ENCODE data around the gene N4BP2L2.

The N4BP2L2 gene

DNA sequence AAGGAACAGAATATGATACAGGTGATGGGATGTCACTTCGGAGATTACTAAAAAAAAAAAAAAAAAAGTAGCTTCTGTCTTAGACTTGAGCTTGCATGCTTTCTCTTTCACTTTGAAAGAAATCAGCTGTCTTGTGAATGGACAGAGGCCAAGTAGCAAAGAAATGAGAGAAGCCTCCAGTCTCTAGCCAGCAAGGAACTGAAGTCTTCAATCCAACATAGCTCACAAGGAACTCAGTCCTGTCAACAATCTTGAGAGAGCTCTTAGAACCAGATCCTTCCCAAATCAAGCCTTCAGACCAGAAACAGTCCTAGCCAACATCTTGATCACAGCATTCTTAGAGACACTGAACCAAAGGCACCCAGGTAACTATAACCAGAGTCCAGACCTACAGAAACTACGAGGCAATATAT is 7.7 kb downstream of the N4BP2L2 start:
- DNase-seq (ENCODE audit: low read depth in 2 of 2, low spot score in 1 of 2): no peak

DNA sequence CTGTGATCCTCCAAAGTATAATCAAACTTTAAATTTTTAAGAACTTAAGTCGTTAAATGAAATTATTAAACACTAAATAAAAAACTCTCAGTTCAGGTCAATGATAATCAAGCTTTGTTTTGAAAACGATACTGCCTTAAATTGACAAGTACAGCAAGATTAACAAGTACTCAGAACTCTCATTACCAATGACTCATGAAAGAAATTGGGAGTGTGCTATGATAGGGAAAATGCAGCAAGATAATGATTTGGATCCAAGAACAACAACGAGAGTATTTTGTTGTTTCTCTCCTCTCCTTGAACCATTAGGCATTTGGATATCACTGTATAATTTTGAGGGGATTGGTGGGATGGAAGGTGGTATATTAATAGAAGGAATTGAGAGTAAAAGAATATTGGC is 10.2 kb downstream of the N4BP2L2 start:
- DNase-seq (ENCODE audit: low read depth in 2 of 2, low spot score in 1 of 2): no peak

DNA sequence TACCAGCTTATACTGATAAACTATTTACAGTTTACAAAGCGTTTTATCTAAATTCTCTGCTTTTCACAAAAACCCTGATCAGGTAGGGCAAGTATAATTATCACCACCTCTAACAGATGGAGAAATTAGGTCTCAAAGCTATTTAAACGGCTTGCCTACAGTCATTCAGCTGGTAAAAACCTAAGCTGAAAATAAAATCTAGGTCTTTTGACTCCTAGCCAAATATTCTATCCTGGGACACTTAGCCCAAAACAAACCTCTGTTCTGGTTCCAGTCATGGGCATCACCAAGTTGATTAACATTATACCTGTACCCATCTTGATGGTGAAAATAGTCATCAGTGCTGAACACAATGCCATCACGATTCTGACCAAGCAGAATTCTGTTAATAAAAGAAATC is 11.4 kb downstream of the N4BP2L2 start:
- DNase-seq (ENCODE audit: low read depth in 2 of 2, low spot score in 1 of 2): no peak

DNA sequence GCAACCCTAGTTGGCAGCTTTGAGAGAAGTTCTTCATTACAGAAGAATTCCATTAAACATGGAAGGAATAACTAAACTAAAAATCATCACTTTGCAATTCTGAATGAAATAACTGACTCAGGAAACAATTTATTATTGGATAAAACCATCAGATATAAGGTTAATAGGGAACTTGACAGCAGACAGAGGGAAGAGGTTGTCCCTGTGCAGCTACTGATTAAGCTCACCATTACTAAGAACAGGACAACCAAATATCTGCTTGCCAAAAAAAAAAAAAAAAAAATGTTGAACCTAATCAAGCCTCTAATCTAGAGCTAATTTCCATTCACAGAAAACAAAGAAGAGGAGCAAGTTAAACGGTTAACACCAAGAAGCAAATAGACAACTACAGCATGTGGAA is 12.8 kb downstream of the N4BP2L2 start:
- no peak for DNase-seq (ENCODE audit: low read depth in 2 of 2, low spot score in 1 of 2)

DNA sequence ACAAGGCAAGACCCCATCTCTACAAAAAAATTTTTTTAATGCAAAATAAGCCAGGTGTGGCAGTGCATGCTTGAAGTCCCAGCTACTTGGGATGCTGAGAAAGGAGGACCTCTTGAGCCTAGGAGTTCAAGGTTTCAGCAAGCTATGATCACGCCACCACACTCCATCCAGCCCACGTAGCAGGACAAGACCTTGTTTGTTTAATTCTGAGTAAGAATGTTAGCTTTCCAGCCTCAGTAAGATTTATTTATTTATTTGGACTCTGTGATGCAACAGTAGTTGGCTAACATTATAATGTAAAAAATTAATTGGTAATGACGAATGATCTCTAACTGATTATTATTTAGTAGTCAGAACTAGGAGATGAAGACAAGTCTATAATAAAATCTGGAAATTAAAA is 23.3 kb downstream of the N4BP2L2 start:
- no peak for DNase-seq (ENCODE audit: low read depth in 2 of 2, low spot score in 1 of 2)

DNA sequence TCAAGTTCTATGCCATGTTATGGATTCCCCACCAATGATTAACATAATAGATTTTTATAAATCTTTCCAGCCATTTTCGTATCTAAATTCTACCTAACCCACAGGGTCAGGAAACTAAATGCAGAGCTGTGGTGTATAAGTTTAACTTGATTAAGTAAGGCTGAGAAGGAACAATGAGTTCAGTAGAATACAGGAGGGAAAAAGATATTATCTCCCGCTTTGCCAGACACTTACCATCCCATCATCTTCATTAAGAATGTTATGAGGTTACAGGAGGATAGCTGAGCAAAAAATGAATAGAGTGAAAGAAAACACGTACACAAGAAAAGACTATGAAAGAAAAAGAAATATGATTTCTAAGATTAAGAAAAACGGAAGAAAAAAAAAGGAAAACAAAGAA is 27.1 kb downstream of the N4BP2L2 start:
- no peak for DNase-seq (ENCODE audit: low read depth in 2 of 2, low spot score in 1 of 2)

DNA sequence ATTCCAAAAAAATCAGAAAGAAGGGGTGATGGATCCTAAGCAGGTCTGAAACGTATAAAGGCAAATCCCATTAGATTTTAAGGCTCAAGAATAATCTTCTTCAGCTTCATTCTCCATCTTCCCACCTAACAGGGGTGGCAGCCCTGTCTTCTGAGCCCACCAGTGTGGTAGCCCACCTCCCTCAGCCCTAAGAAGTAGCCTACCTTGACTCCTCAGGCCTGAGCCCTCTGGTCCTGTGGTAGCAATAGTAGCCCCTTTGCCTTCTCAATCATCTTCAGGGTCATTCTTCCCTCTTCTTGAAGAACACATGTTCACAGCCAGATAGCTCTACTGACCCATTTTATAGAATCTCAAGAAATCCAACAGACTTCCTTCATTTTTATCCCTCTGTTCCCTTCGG is 33.7 kb downstream of the N4BP2L2 start:
- DNase-seq (ENCODE audit: low read depth in 2 of 2, low spot score in 1 of 2): no peak

DNA sequence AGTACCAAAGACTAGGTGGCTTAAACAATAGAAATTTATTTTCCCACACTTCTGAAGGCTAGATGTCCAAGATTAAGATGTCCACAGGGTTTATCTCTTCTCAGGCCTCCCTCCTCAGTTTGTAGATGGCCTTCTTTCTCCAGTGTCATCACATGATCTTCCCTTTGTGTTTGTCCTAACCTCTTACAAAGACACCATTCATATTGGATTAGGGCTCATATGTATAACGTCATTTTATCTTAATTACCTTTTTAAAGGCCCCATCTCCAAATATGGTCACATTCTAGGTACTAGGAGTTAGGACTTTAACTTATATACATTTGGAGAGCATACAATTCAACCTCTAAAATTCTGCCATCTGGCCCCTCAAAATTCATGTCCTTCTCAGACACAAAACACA is 34.3 kb downstream of the N4BP2L2 start:
- DNase-seq (ENCODE audit: low read depth in 2 of 2, low spot score in 1 of 2): no peak

DNA sequence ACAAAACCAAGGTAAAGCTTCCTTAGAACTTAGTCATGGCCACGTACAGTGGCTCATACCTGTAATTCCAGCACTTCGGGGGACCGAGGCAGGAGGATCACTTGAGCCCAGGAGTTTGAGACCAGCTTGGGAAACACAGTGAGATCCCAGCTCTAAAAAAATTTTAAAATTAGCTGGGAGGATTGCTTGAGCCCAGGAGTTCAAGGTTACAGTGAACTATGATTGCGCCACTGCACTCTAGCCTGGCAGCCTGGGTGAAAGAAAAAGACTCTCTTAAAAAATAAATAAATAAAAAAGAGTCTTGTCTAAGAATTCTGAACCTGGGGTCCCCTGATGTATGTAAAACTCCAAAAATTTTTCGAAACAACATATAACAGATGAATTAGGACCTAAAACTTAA is 34.9 kb downstream of the N4BP2L2 start:
- DNase-seq (ENCODE audit: low read depth in 2 of 2, low spot score in 1 of 2): no peak

DNA sequence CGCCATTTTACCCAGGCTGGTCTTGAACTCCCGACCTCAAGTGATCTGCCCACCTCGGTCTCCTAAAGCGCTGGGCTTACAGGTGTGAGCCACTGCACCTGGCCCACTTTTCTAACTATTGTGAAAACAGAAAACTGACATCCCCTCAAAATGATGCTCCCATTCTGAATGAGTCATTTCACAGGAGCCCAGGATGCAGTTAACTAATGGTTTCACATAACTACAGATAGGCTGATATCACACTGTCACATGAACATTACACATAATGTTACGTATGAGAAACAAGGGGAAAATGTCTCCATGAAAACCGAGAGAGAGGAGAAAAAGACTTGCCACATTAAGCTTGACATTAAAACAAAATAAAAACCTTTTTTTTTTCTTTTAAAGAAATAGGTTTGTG is 37.5 kb downstream of the N4BP2L2 start:
- DNase-seq (ENCODE audit: low read depth in 2 of 2, low spot score in 1 of 2): no peak

DNA sequence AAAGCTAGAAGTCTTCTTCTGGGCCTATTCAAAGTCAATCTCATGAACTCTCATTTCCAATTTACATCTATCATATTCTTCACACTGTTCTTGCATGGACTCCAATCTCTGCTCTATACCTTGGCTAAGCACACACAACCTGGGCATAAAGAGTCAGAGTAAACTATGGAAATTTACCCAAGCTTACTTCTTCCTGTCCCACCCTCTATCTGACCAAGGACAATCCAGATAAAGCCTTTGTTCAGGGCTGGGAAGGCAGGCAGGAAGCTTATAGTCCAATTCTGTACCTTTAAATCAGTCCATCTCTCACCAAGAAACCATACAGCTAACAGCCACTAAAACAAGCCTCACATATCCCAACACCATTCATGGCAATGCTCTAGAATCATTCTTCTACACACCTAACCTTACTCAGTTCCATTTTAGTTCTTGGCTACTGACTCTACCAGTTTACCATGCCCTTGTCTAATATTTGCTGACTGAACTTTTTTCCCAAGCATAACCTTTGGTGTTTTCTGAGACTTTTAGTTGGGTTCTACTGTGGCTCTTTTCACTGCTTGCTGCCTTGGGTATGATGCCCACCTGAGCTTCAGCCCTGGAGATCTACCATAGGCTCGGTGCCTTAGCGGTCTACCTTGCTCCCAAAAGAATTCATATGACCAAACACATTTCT is 38.9 kb downstream of the N4BP2L2 start:
- DNase-seq (ENCODE audit: low read depth in 2 of 2, low spot score in 1 of 2): no peak

DNA sequence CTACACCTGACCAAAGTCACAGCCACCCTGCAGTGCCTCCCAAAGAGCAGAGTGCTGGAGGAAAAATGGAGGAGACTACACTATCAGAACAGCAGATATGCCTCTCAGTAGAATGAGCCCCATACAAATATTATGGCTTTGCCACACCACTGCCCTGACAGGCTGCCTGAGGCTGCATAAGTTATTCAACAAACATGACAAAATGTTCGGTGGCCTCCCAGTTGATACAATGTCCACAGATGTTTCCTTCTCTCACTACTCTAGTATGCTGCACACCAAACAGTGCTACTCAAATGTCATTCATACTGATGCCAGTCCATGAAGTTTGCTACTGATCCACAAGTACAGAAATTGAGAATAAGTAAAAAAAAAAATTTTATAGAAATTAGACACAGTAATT is 41.0 kb downstream of the N4BP2L2 start:
- DNase-seq (ENCODE audit: low read depth in 2 of 2, low spot score in 1 of 2): no peak

DNA sequence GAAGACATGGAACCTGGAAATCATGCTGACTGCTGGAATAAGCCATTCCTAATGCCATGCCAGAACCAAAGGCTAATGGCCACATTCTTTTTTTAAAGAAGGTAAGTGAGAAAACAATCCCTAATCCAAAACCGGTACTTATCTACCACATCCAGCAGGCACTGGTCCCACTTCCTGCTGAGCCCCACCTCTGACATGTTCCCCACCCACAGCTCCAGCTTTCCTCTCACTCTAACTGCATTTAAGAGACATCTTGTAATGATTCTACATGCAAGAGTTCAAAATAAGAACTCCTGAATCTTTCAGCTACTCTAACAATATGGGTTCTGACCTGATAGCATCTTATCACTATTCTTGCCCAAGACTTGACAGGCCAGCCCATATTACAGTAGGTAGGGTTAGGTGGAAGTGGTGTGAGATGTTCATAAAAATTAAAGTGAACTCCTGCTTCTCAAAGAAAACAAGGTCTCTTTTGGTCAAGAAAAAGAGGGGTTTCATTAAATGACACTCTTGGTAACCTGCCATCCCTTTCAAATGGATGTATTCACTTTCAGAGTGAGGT is 41.9 kb downstream of the N4BP2L2 start:
- DNase-seq (ENCODE audit: low read depth in 2 of 2, low spot score in 1 of 2): no peak

DNA sequence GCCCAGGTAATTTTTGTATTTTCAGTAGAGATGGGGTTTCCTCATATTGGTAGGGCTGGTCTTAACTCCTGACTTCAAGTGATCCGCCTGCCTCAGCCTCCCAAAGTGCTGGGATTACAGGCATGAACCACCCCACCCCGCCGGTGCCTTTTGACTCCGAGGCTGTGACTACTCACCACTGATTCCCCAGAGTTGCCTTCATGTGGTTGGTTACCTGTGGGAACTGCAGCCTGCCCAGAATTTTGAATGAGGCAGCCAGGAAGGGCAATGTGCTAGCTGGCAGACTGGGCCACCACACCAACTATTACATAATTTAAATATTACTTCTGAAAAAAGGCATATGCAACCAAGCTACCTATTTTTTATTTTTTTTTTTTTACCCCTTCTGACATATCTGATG is 42.8 kb downstream of the N4BP2L2 start:
- DNase-seq (ENCODE audit: low read depth in 2 of 2, low spot score in 1 of 2): no peak

DNA sequence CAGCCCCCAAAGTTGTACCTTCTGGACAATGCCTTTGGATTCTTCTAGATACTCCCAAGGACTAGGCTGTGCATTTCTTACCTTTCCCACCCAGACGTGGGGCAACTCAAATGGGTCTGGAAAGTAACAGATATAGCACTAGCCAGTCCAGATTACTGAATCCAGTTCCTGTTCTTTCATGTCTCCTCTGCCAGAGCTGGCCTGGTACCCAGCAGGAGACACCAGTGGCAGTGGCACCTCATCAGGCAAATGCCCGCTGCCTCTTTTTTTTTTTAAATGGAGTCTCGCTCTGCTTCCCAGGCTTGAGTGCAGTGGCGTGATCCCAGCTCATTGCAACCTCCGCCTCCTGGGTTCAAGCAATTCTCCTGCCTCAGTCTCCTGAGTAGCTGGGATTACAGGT is 43.2 kb downstream of the N4BP2L2 start:
- DNase-seq (ENCODE audit: low read depth in 2 of 2, low spot score in 1 of 2): no peak

DNA sequence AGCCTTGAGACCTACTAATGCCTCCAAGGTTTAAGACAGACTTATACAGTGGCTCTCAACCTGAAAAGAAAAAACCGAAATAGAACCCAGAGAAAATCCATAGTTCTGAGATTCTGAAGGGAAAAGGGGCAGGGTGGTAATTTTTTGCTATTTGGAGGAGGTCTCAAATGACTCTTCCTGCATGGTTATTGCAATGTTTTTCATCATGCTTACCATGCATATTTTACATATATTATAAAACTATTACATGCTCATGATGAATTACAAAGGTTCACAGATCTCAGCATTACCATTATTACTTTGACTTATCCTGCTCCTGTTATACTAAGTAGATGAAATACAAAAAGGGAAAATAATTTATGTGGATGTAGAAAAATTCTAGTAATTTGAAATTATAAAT is 47.6 kb downstream of the N4BP2L2 start:
- no peak for DNase-seq (ENCODE audit: low read depth in 2 of 2, low spot score in 1 of 2)

DNA sequence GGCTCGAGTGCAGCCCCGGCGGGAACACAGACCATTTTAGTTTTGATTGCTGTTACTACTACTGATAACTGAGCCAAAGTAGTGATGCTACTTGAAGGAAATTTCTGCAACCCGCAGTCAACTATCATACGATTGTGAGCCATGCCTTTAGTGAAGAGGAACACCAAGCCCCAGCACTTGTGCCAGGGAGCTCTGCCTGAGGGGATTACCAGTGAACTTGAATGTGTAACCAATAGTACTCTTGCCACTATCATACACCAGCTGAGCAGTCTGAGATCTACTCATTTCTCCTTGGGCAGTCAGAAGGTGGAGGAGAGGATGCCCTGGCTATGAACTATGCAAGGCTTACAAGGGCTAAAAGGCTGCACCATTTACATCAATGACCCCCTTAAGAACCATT is 61.7 kb downstream of the N4BP2L2 start:
- no peak for DNase-seq (ENCODE audit: low read depth in 2 of 2, low spot score in 1 of 2)

DNA sequence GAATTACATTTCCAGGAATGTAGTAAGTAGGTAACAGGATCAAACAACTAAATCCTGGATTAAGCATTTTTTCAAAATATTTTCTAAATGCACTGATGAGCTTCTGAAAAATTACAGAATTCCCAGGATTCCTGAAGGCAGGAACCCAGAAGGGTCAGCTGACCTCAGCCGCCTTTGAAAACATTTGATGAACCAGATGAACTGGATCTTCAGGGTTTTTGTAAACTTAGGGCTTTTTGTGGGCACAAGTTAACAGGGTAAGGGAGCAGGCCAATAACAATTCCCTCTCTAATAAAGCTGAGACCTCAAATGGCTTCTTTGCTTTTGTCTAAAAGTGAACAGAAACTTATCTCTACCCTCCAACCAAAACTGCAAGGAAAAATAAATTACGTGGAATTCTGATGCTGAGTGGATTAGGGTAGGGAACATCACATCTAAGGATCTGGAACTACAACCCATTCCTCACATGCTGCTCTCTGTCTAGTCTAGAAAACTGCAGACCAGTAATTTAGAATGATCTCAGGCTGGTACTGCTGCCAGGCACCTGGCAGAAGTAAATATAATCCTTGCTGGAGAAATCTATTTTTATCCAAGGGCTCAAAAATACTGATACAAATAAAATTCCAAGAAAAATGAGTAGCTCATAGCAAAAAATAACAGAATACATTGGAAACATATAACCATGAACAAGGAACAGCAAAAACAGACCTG is 62.4 kb downstream of the N4BP2L2 start:
- DNase-seq (ENCODE audit: low read depth in 2 of 2, low spot score in 1 of 2): no peak

DNA sequence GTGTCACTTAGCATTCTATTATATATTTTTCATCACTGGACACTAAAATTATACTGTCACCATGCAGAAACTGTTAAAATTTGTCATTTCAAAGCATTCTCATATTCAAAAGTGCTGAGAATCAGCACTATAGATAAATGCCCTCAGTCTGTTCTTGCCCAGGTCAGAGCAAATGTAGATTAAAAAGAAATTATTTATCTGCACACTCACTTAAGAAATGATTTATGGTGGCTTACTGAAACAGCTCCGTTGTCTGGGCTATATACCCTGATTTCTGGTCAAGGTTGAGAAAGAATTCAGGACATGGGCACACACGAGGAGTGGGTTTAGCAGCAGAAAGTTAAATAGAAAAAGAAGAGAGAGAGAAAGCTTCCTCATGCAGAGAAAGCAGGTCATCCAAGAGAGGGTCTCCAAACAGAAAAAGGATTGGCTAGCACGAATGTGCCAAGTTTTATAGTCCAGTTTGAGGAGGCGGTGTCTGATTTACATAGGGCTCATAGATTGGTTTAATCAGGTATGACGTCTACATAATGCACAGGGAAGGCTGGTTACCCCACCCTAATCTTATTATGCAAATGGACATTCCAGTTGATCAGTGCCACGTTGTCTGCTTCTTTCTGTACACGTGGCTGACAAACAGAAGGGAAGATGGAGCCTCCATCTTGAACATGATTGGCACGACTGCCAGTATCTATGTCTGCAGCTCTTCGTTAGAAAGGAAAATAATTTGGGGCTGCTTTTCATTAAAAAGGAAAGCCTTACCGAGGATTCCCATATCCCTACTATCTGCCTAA is 63.4 kb downstream of the N4BP2L2 start:
- no peak for DNase-seq (ENCODE audit: low read depth in 2 of 2, low spot score in 1 of 2)

DNA sequence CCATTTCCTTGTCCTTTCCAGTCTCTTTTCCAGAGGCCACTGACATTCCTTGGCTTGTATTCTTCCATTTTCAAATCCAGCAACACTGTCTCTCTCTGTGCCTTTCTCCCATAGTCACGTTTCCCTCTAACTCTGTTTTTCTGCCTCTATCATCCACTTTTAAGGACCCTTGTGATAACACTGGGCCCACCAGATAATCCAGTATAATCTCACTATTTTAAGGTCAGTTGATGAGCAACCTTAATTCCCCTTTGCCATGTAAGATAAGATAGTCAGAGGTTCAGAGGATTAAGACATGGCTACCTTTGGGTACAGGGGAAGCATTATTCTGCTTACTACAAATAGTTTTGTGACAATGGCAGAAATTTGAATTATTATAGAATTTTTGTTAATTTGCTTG is 64.9 kb downstream of the N4BP2L2 start:
- DNase-seq (ENCODE audit: low read depth in 2 of 2, low spot score in 1 of 2): no peak

DNA sequence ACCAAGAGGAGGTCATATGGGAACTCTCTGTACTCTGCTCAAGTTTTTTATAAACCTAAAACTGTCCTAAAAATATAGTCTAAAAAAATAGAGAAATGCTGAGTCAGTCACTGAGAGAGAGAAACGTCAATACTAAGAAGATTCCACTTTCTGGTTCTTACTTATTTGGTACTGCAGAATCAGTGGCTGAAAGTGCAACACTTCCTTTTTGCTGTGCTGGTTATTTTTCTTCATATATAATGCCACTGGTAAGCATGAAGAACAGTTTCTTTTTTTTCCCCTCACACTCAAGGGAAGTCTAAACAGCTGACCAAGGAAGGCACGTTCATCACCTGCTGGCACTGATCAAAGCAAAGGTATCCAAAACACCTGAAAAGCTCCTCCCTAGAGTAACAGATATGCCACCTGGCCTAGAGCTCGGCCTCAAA is 66.4 kb downstream of the N4BP2L2 start:
- no peak for DNase-seq (ENCODE audit: low read depth in 2 of 2, low spot score in 1 of 2)

All from stimulated activated CD8-positive, alpha-beta memory T cell treated with anti-CD3 and anti-CD28 coated beads, Interleukin-4, amount 100 ng/mL, for 1 hour (primary cell).